Body of pancreas (tissue), 4 donors: ENCODE data around the gene KCNH1.

ENCODE experiments used
- POLR2A ChIP-seq, 3 donors: fragments of 450-650 bp; IDR thresholded peaks; one replicate each; pipeline ENCODE4 v1.6.1; 2016; ENCODE audit warnings: antibody characterized with exemption in 3 of 3, mild to moderate bottlenecking in 2 of 3
- TF ChIP-seq, protein P1 (sequence below), 7 experiments: fragments of 450-650 bp in 4 of 7; fragments of 200-600 bp in 3 of 7; sonication (generic) in 3 of 7; IDR thresholded peaks; one replicate each; pipeline ENCODE4 v1.5.1; 2016 to 2019; ENCODE audit warnings: antibody characterized with exemption in 7 of 7

- TF ChIP-seq POLR2A (IDR thresholded peaks at IDR 0.05): no peak
- TF ChIP-seq, protein P1, sequence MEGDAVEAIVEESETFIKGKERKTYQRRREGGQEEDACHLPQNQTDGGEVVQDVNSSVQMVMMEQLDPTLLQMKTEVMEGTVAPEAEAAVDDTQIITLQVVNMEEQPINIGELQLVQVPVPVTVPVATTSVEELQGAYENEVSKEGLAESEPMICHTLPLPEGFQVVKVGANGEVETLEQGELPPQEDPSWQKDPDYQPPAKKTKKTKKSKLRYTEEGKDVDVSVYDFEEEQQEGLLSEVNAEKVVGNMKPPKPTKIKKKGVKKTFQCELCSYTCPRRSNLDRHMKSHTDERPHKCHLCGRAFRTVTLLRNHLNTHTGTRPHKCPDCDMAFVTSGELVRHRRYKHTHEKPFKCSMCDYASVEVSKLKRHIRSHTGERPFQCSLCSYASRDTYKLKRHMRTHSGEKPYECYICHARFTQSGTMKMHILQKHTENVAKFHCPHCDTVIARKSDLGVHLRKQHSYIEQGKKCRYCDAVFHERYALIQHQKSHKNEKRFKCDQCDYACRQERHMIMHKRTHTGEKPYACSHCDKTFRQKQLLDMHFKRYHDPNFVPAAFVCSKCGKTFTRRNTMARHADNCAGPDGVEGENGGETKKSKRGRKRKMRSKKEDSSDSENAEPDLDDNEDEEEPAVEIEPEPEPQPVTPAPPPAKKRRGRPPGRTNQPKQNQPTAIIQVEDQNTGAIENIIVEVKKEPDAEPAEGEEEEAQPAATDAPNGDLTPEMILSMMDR (IDR thresholded peaks at IDR 0.05): no peak
Observed at GRCh38 chr1:211024901-211025300, 109.0 kb downstream of the KCNH1 start.
